GM23248 (cell line): Measurements from ENCODE around the gene RC3H2. TPM values are rescaled to one million over a fixed set of nuclear protein-coding genes. Genes with fewer than 3 reads are reported as not detected.
"Not testable (repeated sequence)": the region's sequence is repeated elsewhere in the genome, so short reads cannot be mapped to it uniquely, and the experiment has no call there.

Source experiments
- DNase-seq: peaks from one replicate; pipeline ENCODE4 v3.0.0-alpha.2; 2015
- H2AFZ ChIP-seq: fragments of 200-600 bp; sonication (generic); 2 replicates; pipeline ENCODE4 v1.6.1; 2016; ENCODE audit warnings: antibody characterized with exemption
- H3F3A ChIP-seq: fragments of 200-600 bp; sonication (generic); 2 replicates; pipeline ENCODE4 v1.6.1; 2016; ENCODE audit warnings: mild to moderate bottlenecking, antibody characterized with exemption, mixed run types; ENCODE audit not compliant: insufficient read depth
- H3K27ac ChIP-seq: fragments of 200-600 bp; sonication (generic); 2 replicates; pipeline ENCODE4 v1.5.1; 2016; ENCODE audit warnings: mild to moderate bottlenecking
- H3K27me3 ChIP-seq: fragments of 200-600 bp; sonication (generic); replicated peaks from 2 replicates; pipeline ENCODE4 v1.6.1; 2016; ENCODE audit warnings: mild to moderate bottlenecking; ENCODE audit not compliant: insufficient read depth
- H3K36me3 ChIP-seq: fragments of 200-600 bp; sonication (generic); 2 replicates; pipeline ENCODE4 v1.6.1; 2016; ENCODE audit warnings: low read depth, mild to moderate bottlenecking
- H3K4me1 ChIP-seq: fragments of 200-600 bp; sonication (generic); 2 replicates; pipeline ENCODE4 v1.6.1; 2016; ENCODE audit warnings: mild to moderate bottlenecking; ENCODE audit not compliant: insufficient read depth
- H3K4me2 ChIP-seq: fragments of 200-600 bp; sonication (generic); one replicate; pipeline ENCODE4 v1.6.1; 2016; ENCODE audit warnings: mild to moderate bottlenecking; ENCODE audit not compliant: unreplicated experiment
- H3K4me3 ChIP-seq: fragments of 200-600 bp; sonication (generic); 2 replicates; pipeline ENCODE4 v1.5.1; 2016; ENCODE audit warnings: mild to moderate bottlenecking
- H3K79me2 ChIP-seq: fragments of 200-600 bp; sonication (generic); 2 replicates; pipeline ENCODE4 v1.6.1; 2016; ENCODE audit warnings: mild to moderate bottlenecking; ENCODE audit not compliant: insufficient read depth
- H3K9ac ChIP-seq: fragments of 200-600 bp; sonication (generic); 2 replicates; pipeline ENCODE4 v1.6.1; 2016; ENCODE audit warnings: mild to moderate bottlenecking
- H3K9me2 ChIP-seq: fragments of 200-600 bp; sonication (generic); 2 replicates; pipeline ENCODE4 v1.6.1; 2016; ENCODE audit warnings: mixed run types, mild to moderate bottlenecking, moderate library complexity; ENCODE audit not compliant: insufficient read depth
- H3K9me3 ChIP-seq: fragments of 200-600 bp; sonication (generic); one replicate; pipeline ENCODE4 v1.6.1; 2017; ENCODE audit warnings: low read depth
- H4K20me1 ChIP-seq: fragments of 200-600 bp; sonication (generic); 2 replicates; pipeline ENCODE4 v1.6.0; 2016; ENCODE audit not compliant: insufficient read depth
- EZH2 ChIP-seq: fragments of 200-600 bp; sonication (generic); IDR thresholded peaks from 2 replicates; pipeline ENCODE4 v1.6.1; 2018; ENCODE audit warnings: antibody characterized with exemption, mild to moderate bottlenecking; ENCODE audit not compliant: insufficient read depth, poor library complexity, severe bottlenecking
- EZH2phosphoT487 ChIP-seq: fragments of 200-600 bp; sonication (generic); IDR thresholded peaks from 2 replicates; pipeline ENCODE4 v1.6.1; 2018; ENCODE audit warnings: antibody characterized with exemption, moderate library complexity, mild to moderate bottlenecking, low read depth; ENCODE audit not compliant: insufficient read depth
- WGBS, 2 experiments: methylation state at CpG; one replicate each; pipeline ENCODE4 v1.1.6; 2015 to 2017; ENCODE audit warnings: low lambda C conversion rate in 2 of 2, low coverage in 1 of 2; ENCODE audit errors: missing lambda C conversion rate in 2 of 2; 5-methylcytosine and 5-hydroxymethylcytosine counted together
- in situ Hi-C: fragments of 300-500 bp; cut with MboI; formaldehyde crosslinking; loops from 2 replicates; pipeline ENCODE4 v1.15.0; 2020
- polyA plus RNA-seq: library from polyadenylated mRNA; unstranded; fragments of >200 nt; fragmentation: Nextera tagmentation; extraction: Ambion mirVana; gene quantifications from 2 replicates; pipeline ENCODE4 v1.2.1, GENCODE V29; 2016
- total RNA-seq: library from RNA; depleted of rRNA; stranded (reverse); fragments of >200 nt; shearing (Covaris generic); gene quantifications from 2 replicates; pipeline ENCODE4 v1.2.3, GENCODE V29; 2014

Gene RC3H2
- total and polyA plus RNA-seq, 2 experiments from 2014 or later = 22.1 to 26.8 TPM

GRCh38 chr9:122875523-122875922 is 29.6 kb downstream of the RC3H2 start:
- TF ChIP-seq EZH2phosphoT487 (no peak), EZH2 (no peak)
- Histone ChIP-seq H3K9ac (no peak overlapping the region), H3K4me1 (no peaks in the 10 kb centered on the region), H3F3A (peaks cover 7% of the 10 kb centered on the region; the same call in 1 of the 2 replicates), H3K9me3 (no peaks in the 10 kb centered on the region), H3K9me2 (no peaks in the 10 kb centered on the region), H3K27ac (no peak overlapping the region), H3K36me3 (peaks cover 72% of the 10 kb centered on the region), H2AFZ (no peak overlapping the region), H4K20me1 (no peaks in the 10 kb centered on the region), H3K4me3 (no peak overlapping the region), H3K79me2 (peaks cover 31% of the 10 kb centered on the region), H3K27me3 (no peaks in the 10 kb centered on the region), H3K4me2 (no peak overlapping the region)
- in situ Hi-C loops = no loop called here
- WGBS, 2 experiments = 98 to 100% methylated on average over 1 of the region's 1 CpG
- DNase-seq = no peak

- WGBS, 2 experiments = 98% methylated on average over 10 of the region's 27 CpGs; no CpG with 5 or more reads in 1 of the 2 experiments
- peaks cover 18% of the 10 kb centered on the region; the same call in 1 of the 2 replicates for H3K79me2 ChIP-seq
- H3K36me3 ChIP-seq = peaks cover 33% of the 10 kb centered on the region
- H3F3A ChIP-seq, H3K9ac ChIP-seq, H3K27ac ChIP-seq, H2AFZ ChIP-seq, H3K4me1 ChIP-seq, in situ Hi-C loops, H3K4me2 ChIP-seq, H3K4me3 ChIP-seq, H3K9me3 ChIP-seq, H3K27me3 ChIP-seq, H4K20me1 ChIP-seq, DNase-seq, H3K9me2 ChIP-seq: not testable (repeated sequence)
Measured at GRCh38 chr9:122867276-122867675, 37.9 kb downstream of the RC3H2 start.

GRCh38 chr9:122866079-122866478 is 39.1 kb downstream of the RC3H2 start:
- H3K79me2 ChIP-seq = peaks cover 13% of the 10 kb centered on the region; the same call in 1 of the 2 replicates
- no peak overlapping the region for H3K27ac ChIP-seq
- H2AFZ ChIP-seq = no peak overlapping the region
- H3K9ac ChIP-seq = no peak overlapping the region
- TF ChIP-seq EZH2phosphoT487 (no peak), EZH2 (no peak)
- H3K4me2 ChIP-seq = no peak overlapping the region
- H3K27me3 ChIP-seq = no peaks in the 10 kb centered on the region
- no peaks in the 10 kb centered on the region for H3K9me3 ChIP-seq
- no peak for DNase-seq
- peaks cover 9% of the 10 kb centered on the region; the same call in 1 of the 2 replicates for H3F3A ChIP-seq
- H4K20me1 ChIP-seq = no peaks in the 10 kb centered on the region
- H3K36me3 ChIP-seq = peaks cover 35% of the 10 kb centered on the region
- no peaks in the 10 kb centered on the region for H3K4me1 ChIP-seq
- no peak overlapping the region for H3K4me3 ChIP-seq
- in situ Hi-C loops = no loop called here
- WGBS, 2 experiments = 95% methylated on average over 5 of the region's 5 CpGs; no CpG with 5 or more reads in 1 of the 2 experiments
- H3K9me2 ChIP-seq = no peaks in the 10 kb centered on the region

- Histone ChIP-seq H3F3A (peaks cover 9% of the 10 kb centered on the region; the same call in 1 of the 2 replicates), H3K4me1 (no peaks in the 10 kb centered on the region), H3K4me2 (no peak overlapping the region), H3K9me3 (no peaks in the 10 kb centered on the region), H3K79me2 (0 out of 2 replicates have a peak, but pooled peaks cover 7% of the 10 kb centered on the region), H3K27ac (no peak overlapping the region), H2AFZ (no peak overlapping the region), H3K9ac (no peak overlapping the region), H3K9me2 (no peaks in the 10 kb centered on the region), H4K20me1 (no peaks in the 10 kb centered on the region), H3K4me3 (no peak overlapping the region), H3K36me3 (peaks cover 41% of the 10 kb centered on the region), H3K27me3 (no peaks in the 10 kb centered on the region)
- no peak for DNase-seq
- no peak for TF ChIP-seq EZH2phosphoT487
- no peak for TF ChIP-seq EZH2
- in situ Hi-C loops = no loop called here
- WGBS, 2 experiments = 96 to 97% methylated on average over 7 of the region's 7 CpGs
Measured at GRCh38 chr9:122865300-122865699, 39.9 kb downstream of the RC3H2 start.

GRCh38 chr9:122863407-122863806 is 41.8 kb downstream of the RC3H2 start:
- Histone ChIP-seq H3K27ac (no peak overlapping the region), H3K9me3 (no peaks in the 10 kb centered on the region), H3K9ac (no peak overlapping the region), H2AFZ (no peak overlapping the region), H3K4me3 (no peak overlapping the region), H3K79me2 (0 out of 2 replicates have a peak, but pooled peaks cover 7% of the 10 kb centered on the region), H3K36me3 (peaks cover 52% of the 10 kb centered on the region), H3K9me2 (no peaks in the 10 kb centered on the region), H3K4me1 (no peaks in the 10 kb centered on the region), H3K27me3 (no peaks in the 10 kb centered on the region), H4K20me1 (no peaks in the 10 kb centered on the region), H3F3A (peaks cover 9% of the 10 kb centered on the region; the same call in 1 of the 2 replicates), H3K4me2 (no peak overlapping the region)
- 94% methylated on average over 3 of the region's 3 CpGs for WGBS, 2 experiments
- DNase-seq = no peak
- TF ChIP-seq EZH2 (no peak), EZH2phosphoT487 (no peak)
- in situ Hi-C loops = no loop called here
